ENCODE results near the gene HES3. TPM values are rescaled to one million over a fixed set of nuclear protein-coding genes. Genes with fewer than 3 reads are reported as not detected.

HES3 gene
- total and polyA plus RNA-seq, 10 of the 15 experiments (the other 5 are each of a cell fraction or from before 2014, with no cell fraction given): not detected

DNA sequence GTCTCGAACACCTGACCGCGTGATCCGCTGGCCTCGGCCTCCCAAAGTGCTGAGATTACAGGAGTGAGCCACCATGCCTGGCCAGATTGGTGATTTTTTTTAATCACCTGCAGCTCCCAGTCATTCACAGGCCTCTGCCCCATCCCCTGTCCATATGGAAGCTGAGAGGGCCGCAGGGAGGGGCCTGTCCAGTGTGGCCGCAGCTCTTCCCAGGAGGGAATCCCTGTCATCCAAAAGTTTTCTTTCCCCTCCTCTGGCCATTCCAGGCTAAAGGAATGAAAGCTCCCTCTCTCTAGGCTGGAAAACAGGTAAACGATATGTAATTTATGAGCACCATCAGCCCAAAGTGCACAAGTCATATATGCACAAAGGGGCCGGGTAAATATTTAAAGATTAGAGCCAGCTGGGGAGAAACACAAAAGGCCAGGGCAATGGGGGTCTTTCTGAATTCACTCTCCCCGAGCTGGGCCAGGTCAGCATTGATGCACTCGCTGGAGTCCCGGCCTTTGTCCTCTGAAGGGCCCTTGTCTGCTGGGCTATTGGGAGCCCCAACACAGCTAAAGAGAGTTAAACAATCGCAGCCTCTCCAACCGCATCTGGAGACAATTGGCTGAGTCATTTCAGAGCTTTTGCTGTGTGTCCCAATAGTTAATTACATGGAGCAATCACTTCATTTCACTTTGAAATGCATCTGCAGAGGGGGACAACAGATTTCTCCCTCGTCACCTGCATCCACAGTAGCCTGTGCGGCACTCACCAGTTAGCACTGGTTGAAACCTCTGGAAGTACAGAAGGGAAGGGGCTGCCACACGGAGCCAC lies 3.8 kb upstream of the HES3 start:
- 56% methylated on average over 17 of the region's 17 CpGs for WGBS (ENCODE audit: insufficient coverage, insufficient replicate concordance, low lambda C conversion rate, missing lambda C conversion rate)
- no TSS peak for BruUV-seq (replicated peaks)
- CTCF ChIA-PET: interaction anchor here (1.1 to 2.0 kb wide), 4 partner anchors 15 to 174 kb away, joined by 3 to 7 read pairs (median 6); no protein-coding TSS in a partner anchor

More for the DNA sequence above, 3.8 kb upstream of the HES3 start:
- DNase-seq (ENCODE audit: low read depth, low spot score): no peak
- ChIA-PET POLR2A (no interaction called here), RAD21 (ENCODE audit: unreplicated experiment) (no interaction called here), SMC1A (ENCODE audit: uncharacterized antibody, unreplicated experiment) (interaction anchor here (0.6 kb wide), 1 partner anchor 246 kb away, joined by 3 read pairs; no protein-coding TSS in a partner anchor)
- Histone ChIP-seq H3K36me3 (ENCODE audit: control insufficient read depth in 2 of 2, insufficient read depth in 2 of 2, low read length in 1 of 2) (no peaks in the 10 kb centered on the region), H4K20me1 (ENCODE audit: control insufficient read depth, insufficient read depth) (no peaks in the 10 kb centered on the region), H3K27me3 (replicated peaks in 1 of 2; ENCODE audit: control insufficient read depth in 2 of 2, insufficient read depth in 2 of 2, low read length in 1 of 2) (peaks cover 17 to 24% of the 10 kb centered on the region in 2 experiments), H3K79me2 (ENCODE audit: control insufficient read depth, insufficient read depth, low read length) (peaks cover 3% of the 10 kb centered on the region), H3K4me1 (ENCODE audit: control insufficient read depth, insufficient read depth, low read length) (no peaks in the 10 kb centered on the region; the same call in 1 of the 2 replicates), H3K9me3 (replicated peaks; ENCODE audit: control insufficient read depth, insufficient read depth, low read length) (no peaks in the 10 kb centered on the region), H3K27ac (ENCODE audit: control insufficient read depth, insufficient read depth) (no peak overlapping the region), H2AFZ (ENCODE audit: control insufficient read depth, low read depth, low read length) (no peak overlapping the region), H3K4me3 (no peak overlapping the region), H3K4me2 (ENCODE audit: control insufficient read depth, insufficient read depth) (no peak overlapping the region), H3K9ac (ENCODE audit: control insufficient read depth, insufficient read depth, low read length) (no peak overlapping the region)
- in situ Hi-C loops (cut with MboI) (no loop called here), intact Hi-C loops (cut with micrococcal nuclease; ENCODE audit: unreplicated experiment) (no loop called here)
- no peak for TF ChIP-seq KDM1A (IDR thresholded peaks at IDR 0.05; ENCODE audit: borderline replicate concordance)
- TF ChIP-seq, protein P1, sequence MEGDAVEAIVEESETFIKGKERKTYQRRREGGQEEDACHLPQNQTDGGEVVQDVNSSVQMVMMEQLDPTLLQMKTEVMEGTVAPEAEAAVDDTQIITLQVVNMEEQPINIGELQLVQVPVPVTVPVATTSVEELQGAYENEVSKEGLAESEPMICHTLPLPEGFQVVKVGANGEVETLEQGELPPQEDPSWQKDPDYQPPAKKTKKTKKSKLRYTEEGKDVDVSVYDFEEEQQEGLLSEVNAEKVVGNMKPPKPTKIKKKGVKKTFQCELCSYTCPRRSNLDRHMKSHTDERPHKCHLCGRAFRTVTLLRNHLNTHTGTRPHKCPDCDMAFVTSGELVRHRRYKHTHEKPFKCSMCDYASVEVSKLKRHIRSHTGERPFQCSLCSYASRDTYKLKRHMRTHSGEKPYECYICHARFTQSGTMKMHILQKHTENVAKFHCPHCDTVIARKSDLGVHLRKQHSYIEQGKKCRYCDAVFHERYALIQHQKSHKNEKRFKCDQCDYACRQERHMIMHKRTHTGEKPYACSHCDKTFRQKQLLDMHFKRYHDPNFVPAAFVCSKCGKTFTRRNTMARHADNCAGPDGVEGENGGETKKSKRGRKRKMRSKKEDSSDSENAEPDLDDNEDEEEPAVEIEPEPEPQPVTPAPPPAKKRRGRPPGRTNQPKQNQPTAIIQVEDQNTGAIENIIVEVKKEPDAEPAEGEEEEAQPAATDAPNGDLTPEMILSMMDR (IDR thresholded peaks at IDR 0.05 in 2 of 3, conservative IDR thresholded peaks at IDR 0.05 in 1 of 3; ENCODE audit: control insufficient read depth in 2 of 3, extremely low read depth in 1 of 3, insufficient read depth in 1 of 3, low read depth in 3 of 3, low read length in 3 of 3): no peak
- no peak for TF ChIP-seq ZSCAN29 (IDR thresholded peaks at IDR 0.05)
- TF ChIP-seq, protein P2, sequence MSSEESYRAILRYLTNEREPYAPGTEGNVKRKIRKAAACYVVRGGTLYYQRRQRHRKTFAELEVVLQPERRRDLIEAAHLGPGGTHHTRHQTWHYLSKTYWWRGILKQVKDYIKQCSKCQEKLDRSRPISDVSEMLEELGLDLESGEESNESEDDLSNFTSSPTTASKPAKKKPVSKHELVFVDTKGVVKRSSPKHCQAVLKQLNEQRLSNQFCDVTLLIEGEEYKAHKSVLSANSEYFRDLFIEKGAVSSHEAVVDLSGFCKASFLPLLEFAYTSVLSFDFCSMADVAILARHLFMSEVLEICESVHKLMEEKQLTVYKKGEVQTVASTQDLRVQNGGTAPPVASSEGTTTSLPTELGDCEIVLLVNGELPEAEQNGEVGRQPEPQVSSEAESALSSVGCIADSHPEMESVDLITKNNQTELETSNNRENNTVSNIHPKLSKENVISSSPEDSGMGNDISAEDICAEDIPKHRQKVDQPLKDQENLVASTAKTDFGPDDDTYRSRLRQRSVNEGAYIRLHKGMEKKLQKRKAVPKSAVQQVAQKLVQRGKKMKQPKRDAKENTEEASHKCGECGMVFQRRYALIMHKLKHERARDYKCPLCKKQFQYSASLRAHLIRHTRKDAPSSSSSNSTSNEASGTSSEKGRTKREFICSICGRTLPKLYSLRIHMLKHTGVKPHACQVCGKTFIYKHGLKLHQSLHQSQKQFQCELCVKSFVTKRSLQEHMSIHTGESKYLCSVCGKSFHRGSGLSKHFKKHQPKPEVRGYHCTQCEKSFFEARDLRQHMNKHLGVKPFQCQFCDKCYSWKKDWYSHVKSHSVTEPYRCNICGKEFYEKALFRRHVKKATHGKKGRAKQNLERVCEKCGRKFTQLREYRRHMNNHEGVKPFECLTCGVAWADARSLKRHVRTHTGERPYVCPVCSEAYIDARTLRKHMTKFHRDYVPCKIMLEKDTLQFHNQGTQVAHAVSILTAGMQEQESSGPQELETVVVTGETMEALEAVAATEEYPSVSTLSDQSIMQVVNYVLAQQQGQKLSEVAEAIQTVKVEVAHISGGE (CRISPR knock-in tag; IDR thresholded peaks at IDR 0.05): no peak
- TF ChIP-seq ZNF24 (IDR thresholded peaks at IDR 0.05): no peak
- no peak for ATAC-seq
- no peak for FAIRE-seq

Measured in GM12878 (cell line).